Mesenchymal stem cell (in vitro differentiated cells and primary cell): ENCODE data around the gene TLK2.
A peak's percentile ranks its signal among the peaks of the same experiment; 100 is the strongest.
"Not testable (repeated sequence)": the region's sequence is repeated elsewhere in the genome, so short reads cannot be mapped to it uniquely, and the experiment has no call there.

Experiments
- DNase-seq: peaks from one replicate; pipeline ENCODE4 v3.0.0-alpha.2; 2013
- H2AFZ ChIP-seq: one replicate; pipeline ENCODE4 v1.6.1; 2013; ENCODE audit warnings: low read depth, mild to moderate bottlenecking, control low read depth, inconsistent platforms, low read length, moderate library complexity
- H2AK5ac ChIP-seq: 2 replicates; pipeline ENCODE4 v1.6.1; 2013; ENCODE audit warnings: low read length, moderate library complexity, mild to moderate bottlenecking, inconsistent platforms; ENCODE audit not compliant: severe bottlenecking
- H2BK120ac ChIP-seq: one replicate; pipeline ENCODE4 v1.6.1; 2013; ENCODE audit warnings: low read depth, mild to moderate bottlenecking, inconsistent platforms, low read length, moderate library complexity
- H2BK12ac ChIP-seq, 2 experiments: one replicate each; pipeline ENCODE4 v1.6.1; 2013; ENCODE audit warnings: inconsistent platforms in 2 of 2, low read length in 2 of 2, mild to moderate bottlenecking in 2 of 2, moderate library complexity in 2 of 2, control low read depth in 1 of 2
- H2BK15ac ChIP-seq: one replicate; pipeline ENCODE4 v1.6.1; 2013; ENCODE audit warnings: mild to moderate bottlenecking, low read depth, inconsistent platforms; ENCODE audit not compliant: poor library complexity, severe bottlenecking
- H2BK5ac ChIP-seq: 2 replicates; pipeline ENCODE4 v1.6.1; 2013; ENCODE audit warnings: low read depth, mild to moderate bottlenecking, low read length, control low read depth, inconsistent platforms; ENCODE audit not compliant: poor library complexity, severe bottlenecking
- H3K14ac ChIP-seq, 2 experiments: one replicate each; pipeline ENCODE4 v1.6.1; 2013; ENCODE audit warnings: inconsistent platforms in 2 of 2, low read length in 2 of 2, control low read depth in 1 of 2, mild to moderate bottlenecking in 1 of 2, moderate library complexity in 1 of 2
- H3K18ac ChIP-seq, 2 experiments: one replicate each; pipeline ENCODE4 v1.6.1; 2013; ENCODE audit warnings: inconsistent platforms in 2 of 2, low read length in 2 of 2, control low read depth in 1 of 2, low read depth in 1 of 2, mild to moderate bottlenecking in 1 of 2
- H3K23ac ChIP-seq, 2 experiments: one replicate each; pipeline ENCODE4 v1.6.1; 2013; ENCODE audit warnings: inconsistent platforms in 2 of 2, low read length in 2 of 2, mild to moderate bottlenecking in 2 of 2, moderate library complexity in 2 of 2, control low read depth in 1 of 2
- H3K27ac ChIP-seq: 2 replicates; pipeline ENCODE4 v1.5.1; 2013; ENCODE audit warnings: mild to moderate bottlenecking, moderate library complexity, low read length, control low read depth, inconsistent platforms; ENCODE audit not compliant: poor library complexity, severe bottlenecking
- H3K27me3 ChIP-seq, 2 experiments: 2 replicates each; pipeline versions ENCODE4 v1.6.1 to v1.7.0; 2013; ENCODE audit warnings: low read length in 2 of 2, mild to moderate bottlenecking in 2 of 2, moderate library complexity in 2 of 2, control low read depth in 1 of 2, inconsistent platforms in 1 of 2; ENCODE audit not compliant: control insufficient read depth in 1 of 2, insufficient read depth in 1 of 2
- H3K36me3 ChIP-seq, 2 experiments: 2 replicates each; pipeline versions ENCODE4 v1.6.1 to v1.7.0; 2013; ENCODE audit warnings: low read length in 2 of 2, control low read depth in 1 of 2, inconsistent platforms in 1 of 2, low read depth in 1 of 2, mild to moderate bottlenecking in 1 of 2; ENCODE audit not compliant: insufficient read depth in 2 of 2, control insufficient read depth in 1 of 2
- H3K4ac ChIP-seq, 2 experiments: one replicate each; pipeline ENCODE4 v1.6.1; 2013; ENCODE audit warnings: inconsistent platforms in 2 of 2, low read length in 2 of 2, mild to moderate bottlenecking in 2 of 2, moderate library complexity in 2 of 2, control low read depth in 1 of 2, low read depth in 1 of 2
- H3K4me1 ChIP-seq: 2 replicates; pipeline ENCODE4 v1.6.1; 2013; ENCODE audit warnings: low read depth, low read length, control low read depth; ENCODE audit not compliant: control insufficient read depth, insufficient read depth
- H3K4me2 ChIP-seq: 2 replicates; pipeline ENCODE4 v1.6.1; 2013; ENCODE audit warnings: low read length, mild to moderate bottlenecking, inconsistent platforms; ENCODE audit not compliant: poor library complexity, severe bottlenecking
- H3K4me3 ChIP-seq, 2 experiments: 2 replicates each; pipeline versions ENCODE4 v1.5.1 to v1.7.0; 2013; ENCODE audit warnings: low read length in 2 of 2, mild to moderate bottlenecking in 2 of 2, control low read depth in 1 of 2, low read depth in 1 of 2; ENCODE audit not compliant: insufficient read depth in 1 of 2
- H3K79me1 ChIP-seq: replicated peaks from 2 replicates; pipeline ENCODE4 v1.6.1; 2013; ENCODE audit warnings: mild to moderate bottlenecking, control low read depth, low read length, inconsistent platforms; ENCODE audit not compliant: poor library complexity, severe bottlenecking
- H3K9ac ChIP-seq: 2 replicates; pipeline ENCODE4 v1.7.0; 2013; ENCODE audit warnings: mild to moderate bottlenecking, low read length, moderate library complexity
- H3K9me3 ChIP-seq: 2 replicates; pipeline ENCODE4 v1.7.0; 2013; ENCODE audit warnings: mild to moderate bottlenecking, low read length; ENCODE audit not compliant: control insufficient read depth
- H4K8ac ChIP-seq: one replicate; pipeline ENCODE4 v1.6.1; 2013; ENCODE audit warnings: inconsistent platforms, mild to moderate bottlenecking, low read length, moderate library complexity
- H4K91ac ChIP-seq: one replicate; pipeline ENCODE4 v1.6.1; 2013; ENCODE audit warnings: mild to moderate bottlenecking, low read length, inconsistent platforms
- WGBS: methylation state at CpG from one replicate; pipeline ENCODE4 v1.1.7; 2013; ENCODE audit warnings: mixed read lengths; 5-methylcytosine and 5-hydroxymethylcytosine counted together

TLK2 gene

GRCh38 chr17:62591333-62591732, 112.7 kb downstream of the TLK2 start:
- no peak overlapping the region for H2BK15ac ChIP-seq
- H3K27ac ChIP-seq: no peak overlapping the region
- H3K23ac ChIP-seq: no peak overlapping the region
- H2AFZ ChIP-seq: no peak overlapping the region
- H3K4me3 ChIP-seq: no peak overlapping the region
- peaks cover 5% of the 10 kb centered on the region for H3K4me1 ChIP-seq
- H3K27me3 ChIP-seq: no peaks in the 10 kb centered on the region
- H3K4ac ChIP-seq: no peak overlapping the region
- no peak overlapping the region for H2BK5ac ChIP-seq
- H2BK120ac ChIP-seq: no peak overlapping the region
- no peak overlapping the region for H4K91ac ChIP-seq
- H2BK12ac ChIP-seq: no peak overlapping the region
- H3K4me2 ChIP-seq: no peak overlapping the region
- H3K18ac ChIP-seq: no peak overlapping the region
- WGBS: 96% methylated on average over 5 of the region's 6 CpGs
- no peak overlapping the region for H2AK5ac ChIP-seq
- DNase-seq: no peak
- peaks cover 21 to 72% of the 10 kb centered on the region in 2 experiments for H3K36me3 ChIP-seq
- no peak overlapping the region for H4K8ac ChIP-seq
- H3K79me1 ChIP-seq: peaks cover 17% of the 10 kb centered on the region
- no peak overlapping the region for H3K14ac ChIP-seq
- H3K9me3 ChIP-seq: peaks cover 4% of the 10 kb centered on the region
- no peak overlapping the region for H3K9ac ChIP-seq

- H3K9ac ChIP-seq, H2BK12ac ChIP-seq, H2BK120ac ChIP-seq, H3K18ac ChIP-seq, H3K4ac ChIP-seq, H3K27ac ChIP-seq, H3K4me2 ChIP-seq, H3K4me3 ChIP-seq, H3K4me1 ChIP-seq, H3K9me3 ChIP-seq, H4K91ac ChIP-seq, DNase-seq, H3K14ac ChIP-seq, H2AK5ac ChIP-seq, H3K23ac ChIP-seq, H2BK5ac ChIP-seq, H2AFZ ChIP-seq, H2BK15ac ChIP-seq, H3K27me3 ChIP-seq, H4K8ac ChIP-seq: not testable (repeated sequence)
- H3K79me1 ChIP-seq: peaks cover 20% of the 10 kb centered on the region
- WGBS: 95% methylated on average over 9 of the region's 11 CpGs
- H3K36me3 ChIP-seq: peaks cover 21 to 72% of the 10 kb centered on the region in 2 experiments
These were observed 113.2 kb downstream of the TLK2 start for GRCh38 chr17:62591822-62592221.

GRCh38 chr17:62592341-62593099, 113.9 kb downstream of the TLK2 start:
- Histone ChIP-seq H4K8ac (no peak overlapping the region), H4K91ac (peak overlapping the region; percentile 72), H2BK12ac (no peak overlapping the region), H2BK15ac (no peak overlapping the region), H2AK5ac (no peak overlapping the region), H2BK120ac (no peak overlapping the region), H3K9me3 (peaks cover 4% of the 10 kb centered on the region), H3K79me1 (peaks cover 20% of the 10 kb centered on the region), H3K4me3 (no peak overlapping the region), H3K18ac (no peak overlapping the region), H3K4ac (peak overlapping the region in 1 of 2 experiments; percentile 45), H3K27me3 (no peaks in the 10 kb centered on the region), H3K36me3 (peaks cover 19 to 72% of the 10 kb centered on the region in 2 experiments), H3K4me1 (peaks cover 5% of the 10 kb centered on the region), H2BK5ac (no peak overlapping the region), H3K14ac (no peak overlapping the region), H3K9ac (no peak overlapping the region), H3K4me2 (no peak overlapping the region), H3K23ac (no peak overlapping the region), H3K27ac (peak overlapping the region; percentile 47), H2AFZ (no peak overlapping the region)
- DNase-seq: peak; percentile 45
- 93% methylated on average over 7 of the region's 9 CpGs for WGBS

- Histone ChIP-seq H2AFZ (no peak overlapping the region), H3K4ac (no peak overlapping the region), H3K4me1 (peaks cover 5% of the 10 kb centered on the region), H3K4me3 (no peak overlapping the region), H3K14ac (no peak overlapping the region), H4K91ac (no peak overlapping the region), H3K18ac (no peak overlapping the region), H3K27ac (no peak overlapping the region), H3K79me1 (peaks cover 27% of the 10 kb centered on the region), H2BK5ac (no peak overlapping the region), H3K23ac (no peak overlapping the region), H2AK5ac (no peak overlapping the region), H2BK12ac (no peak overlapping the region), H3K9me3 (peaks cover 4% of the 10 kb centered on the region), H3K9ac (no peak overlapping the region), H2BK15ac (no peak overlapping the region), H4K8ac (no peak overlapping the region), H2BK120ac (no peak overlapping the region), H3K4me2 (no peak overlapping the region), H3K27me3 (no peaks in the 10 kb centered on the region), H3K36me3 (peaks cover 17 to 69% of the 10 kb centered on the region in 2 experiments)
- no peak for DNase-seq
- 96% methylated on average over 2 of the region's 5 CpGs for WGBS
These were observed 116.9 kb downstream of the TLK2 start for GRCh38 chr17:62595484-62595883.
